ENCODE data around the gene DCDC1. TPM values are rescaled to one million over a fixed set of nuclear protein-coding genes. Genes with fewer than 3 reads are reported as not detected.

DCDC1 gene
- total and polyA plus RNA-seq, 9 of the 15 experiments (the other 6 are each of a cell fraction or from before 2014, with no cell fraction given), result 0.05 to 0.18 (median 0.08) TPM; not detected in 3

DNA sequence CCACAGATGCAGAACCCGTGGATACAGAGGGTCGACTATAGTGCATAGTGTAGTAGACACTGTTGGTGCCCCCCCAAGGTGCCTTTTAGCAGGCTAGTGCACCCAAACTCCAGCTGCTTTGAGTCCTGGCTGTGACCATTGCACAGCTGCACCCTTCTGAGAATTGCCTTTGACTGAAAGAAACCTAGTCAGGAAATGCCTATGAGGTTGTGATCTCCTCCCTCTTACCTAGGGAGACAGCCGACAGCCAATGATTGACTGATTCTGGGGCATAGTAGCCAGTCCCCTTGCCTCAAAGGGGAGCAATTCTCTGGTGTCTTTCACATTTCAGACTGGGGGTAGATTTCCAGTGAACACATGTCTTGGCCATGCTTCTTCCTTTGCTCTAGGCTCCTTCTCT is 74.2 kb downstream of the DCDC1 start:
- no peaks in the 10 kb centered on the region for H4K20me1 ChIP-seq (replicated peaks; ENCODE audit: control insufficient read depth, insufficient read depth, low read length)
- in situ Hi-C loops (cut with MboI) (no loop called here), intact Hi-C loops (cut with micrococcal nuclease) (no loop called here)
- H3K36me3 ChIP-seq (ENCODE audit: control insufficient read depth, insufficient read depth, low read length), result no peaks in the 10 kb centered on the region
- H3K79me2 ChIP-seq (ENCODE audit: control insufficient read depth, insufficient read depth, low read length), result no peaks in the 10 kb centered on the region
- no peak for ATAC-seq
- H3K9ac ChIP-seq (ENCODE audit: insufficient read depth in 1 of 2, low read depth in 2 of 2, low read length in 2 of 2), result no peak overlapping the region
- no peak overlapping the region for H3K4me2 ChIP-seq (ENCODE audit: insufficient read depth, low read length)
- H3K27me3 ChIP-seq (ENCODE audit: control insufficient read depth in 2 of 2, insufficient read depth in 2 of 2, low read length in 2 of 2), result no peaks in the 10 kb centered on the region
- CTCF ChIA-PET (ENCODE audit: low intra/inter-chr PET ratio), result interaction anchor here (0.6 kb wide), 1 partner anchor 1620 kb away, joined by 3 read pairs; no protein-coding TSS in a partner anchor
- 0% methylated on average over 3 of the region's 3 CpGs for WGBS (ENCODE audit: insufficient coverage, low coverage, missing lambda C conversion rate)
- H3K4me1 ChIP-seq (replicated peaks in 1 of 2; ENCODE audit: control insufficient read depth in 2 of 2, insufficient read depth in 2 of 2, low read length in 2 of 2), result no peaks in the 10 kb centered on the region
- no TSS peak for BruUV-seq (replicated peaks)
- no peak for DNase-seq (ENCODE audit: extremely low read depth in 1 of 4, low spot score in 3 of 4)
- TF ChIP-seq, protein P1, sequence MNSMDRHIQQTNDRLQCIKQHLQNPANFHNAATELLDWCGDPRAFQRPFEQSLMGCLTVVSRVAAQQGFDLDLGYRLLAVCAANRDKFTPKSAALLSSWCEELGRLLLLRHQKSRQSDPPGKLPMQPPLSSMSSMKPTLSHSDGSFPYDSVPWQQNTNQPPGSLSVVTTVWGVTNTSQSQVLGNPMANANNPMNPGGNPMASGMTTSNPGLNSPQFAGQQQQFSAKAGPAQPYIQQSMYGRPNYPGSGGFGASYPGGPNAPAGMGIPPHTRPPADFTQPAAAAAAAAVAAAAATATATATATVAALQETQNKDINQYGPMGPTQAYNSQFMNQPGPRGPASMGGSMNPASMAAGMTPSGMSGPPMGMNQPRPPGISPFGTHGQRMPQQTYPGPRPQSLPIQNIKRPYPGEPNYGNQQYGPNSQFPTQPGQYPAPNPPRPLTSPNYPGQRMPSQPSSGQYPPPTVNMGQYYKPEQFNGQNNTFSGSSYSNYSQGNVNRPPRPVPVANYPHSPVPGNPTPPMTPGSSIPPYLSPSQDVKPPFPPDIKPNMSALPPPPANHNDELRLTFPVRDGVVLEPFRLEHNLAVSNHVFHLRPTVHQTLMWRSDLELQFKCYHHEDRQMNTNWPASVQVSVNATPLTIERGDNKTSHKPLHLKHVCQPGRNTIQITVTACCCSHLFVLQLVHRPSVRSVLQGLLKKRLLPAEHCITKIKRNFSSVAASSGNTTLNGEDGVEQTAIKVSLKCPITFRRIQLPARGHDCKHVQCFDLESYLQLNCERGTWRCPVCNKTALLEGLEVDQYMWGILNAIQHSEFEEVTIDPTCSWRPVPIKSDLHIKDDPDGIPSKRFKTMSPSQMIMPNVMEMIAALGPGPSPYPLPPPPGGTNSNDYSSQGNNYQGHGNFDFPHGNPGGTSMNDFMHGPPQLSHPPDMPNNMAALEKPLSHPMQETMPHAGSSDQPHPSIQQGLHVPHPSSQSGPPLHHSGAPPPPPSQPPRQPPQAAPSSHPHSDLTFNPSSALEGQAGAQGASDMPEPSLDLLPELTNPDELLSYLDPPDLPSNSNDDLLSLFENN (IDR thresholded peaks at IDR 0.05; ENCODE audit: low read depth in 2 of 2, low read length in 2 of 2), result no peak
- TF ChIP-seq NR4A1 (CRISPR knock-in tag; IDR thresholded peaks at IDR 0.05), result no peak
- no peak for TF ChIP-seq NR4A1 (tag; IDR thresholded peaks at IDR 0.05)
- TF ChIP-seq HMGN3 (IDR thresholded peaks at IDR 0.05; ENCODE audit: borderline replicate concordance, extremely low read depth, insufficient read length, low read depth, low read length), result no peak
- TF ChIP-seq FIP1L1 (IDR thresholded peaks at IDR 0.05; ENCODE audit: low read depth, low read length, poor library complexity, severe bottlenecking), result no peak
- no peak for TF ChIP-seq TEAD2 (tag; IDR thresholded peaks at IDR 0.05)
- TF ChIP-seq, protein P2, sequence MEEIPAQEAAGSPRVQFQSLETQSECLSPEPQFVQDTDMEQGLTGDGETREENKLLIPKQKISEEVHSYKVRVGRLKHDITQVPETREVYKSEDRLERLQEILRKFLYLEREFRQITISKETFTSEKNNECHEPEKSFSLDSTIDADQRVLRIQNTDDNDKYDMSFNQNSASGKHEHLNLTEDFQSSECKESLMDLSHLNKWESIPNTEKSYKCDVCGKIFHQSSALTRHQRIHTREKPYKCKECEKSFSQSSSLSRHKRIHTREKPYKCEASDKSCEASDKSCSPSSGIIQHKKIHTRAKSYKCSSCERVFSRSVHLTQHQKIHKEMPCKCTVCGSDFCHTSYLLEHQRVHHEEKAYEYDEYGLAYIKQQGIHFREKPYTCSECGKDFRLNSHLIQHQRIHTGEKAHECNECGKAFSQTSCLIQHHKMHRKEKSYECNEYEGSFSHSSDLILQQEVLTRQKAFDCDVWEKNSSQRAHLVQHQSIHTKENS (CRISPR knock-in tag; IDR thresholded peaks at IDR 0.05), result no peak
- TF ChIP-seq TAL1 (IDR thresholded peaks at IDR 0.05), result no peak
- TF ChIP-seq TCF7 (IDR thresholded peaks at IDR 0.05; ENCODE audit: borderline replicate concordance), result no peak
- no peak for TF ChIP-seq XRCC4 (IDR thresholded peaks at IDR 0.05; ENCODE audit: extremely low read depth, insufficient read depth, insufficient read length)
- TF ChIP-seq ZNF121 (CRISPR knock-in tag; conservative IDR thresholded peaks at IDR 0.05), result no peak
- no peak for TF ChIP-seq MXI1 (IDR thresholded peaks at IDR 0.05; ENCODE audit: low read depth, low read length)
- TF ChIP-seq OTX1 (CRISPR knock-in tag; IDR thresholded peaks at IDR 0.05), result no peak
- POLR2A ChIA-PET, result no interaction called here
- no peak for FAIRE-seq
- H3K4me3 ChIP-seq, result no peak overlapping the region
- no peak overlapping the region for H3K27ac ChIP-seq (ENCODE audit: extremely low read depth, low read depth, low read length)
- no peaks in the 10 kb centered on the region for H3K9me1 ChIP-seq (ENCODE audit: control insufficient read depth, insufficient read depth, low read length)
- no peaks in the 10 kb centered on the region for H3K9me3 ChIP-seq (replicated peaks; ENCODE audit: control insufficient read depth, insufficient read depth, low read depth, low read length)
- no peak overlapping the region for H2AFZ ChIP-seq (ENCODE audit: low read depth, low read length)

Measured in K562 (cell line).